ENCODE measurements around the gene EPAS1.

Gene EPAS1

DNA sequence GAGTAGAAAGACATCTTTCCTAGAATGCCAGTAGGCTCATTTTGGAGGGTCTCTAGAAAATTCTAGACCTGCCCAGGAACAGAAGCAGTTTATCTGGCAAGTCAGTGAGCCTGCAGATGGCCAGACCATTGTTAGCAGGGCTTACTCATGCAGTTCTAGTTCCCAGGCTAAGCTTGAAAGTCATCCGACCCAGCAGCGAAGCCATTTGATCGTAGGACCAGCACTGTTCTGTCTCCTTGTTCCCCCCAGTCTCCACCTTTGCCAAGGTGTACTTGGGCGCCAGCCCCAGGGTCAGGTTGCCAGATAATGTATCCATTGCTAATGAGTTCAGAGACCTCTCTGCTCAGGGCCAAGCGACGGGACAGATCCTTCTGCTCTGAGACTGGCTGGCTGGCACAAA, 70.1 kb downstream of the EPAS1 start:
- DNase-seq = no peak

DNA sequence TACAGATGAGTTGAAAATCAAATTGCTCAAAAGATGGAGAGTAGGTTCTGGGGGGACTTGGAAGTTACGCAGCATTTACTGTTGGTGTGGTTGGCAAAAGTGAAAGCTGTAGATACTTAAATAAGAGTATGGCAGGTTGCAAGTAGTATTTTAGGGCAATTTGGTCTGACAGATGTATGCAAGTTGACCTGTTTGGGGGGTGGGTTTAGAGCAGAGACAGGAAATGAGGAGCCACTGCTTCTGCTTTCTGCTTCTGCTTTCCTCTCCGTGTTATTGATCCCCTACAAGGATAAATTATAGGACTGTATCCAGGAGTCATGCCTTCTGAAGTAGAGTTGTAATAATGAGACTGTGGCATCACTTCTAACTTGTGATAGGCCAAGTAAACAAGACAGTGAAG, 71.2 kb downstream of the EPAS1 start:
- DNase-seq = no peak

GRCh38 chr2:46369783-46370182, 72.6 kb downstream of the EPAS1 start:
- no peak for DNase-seq

DNA sequence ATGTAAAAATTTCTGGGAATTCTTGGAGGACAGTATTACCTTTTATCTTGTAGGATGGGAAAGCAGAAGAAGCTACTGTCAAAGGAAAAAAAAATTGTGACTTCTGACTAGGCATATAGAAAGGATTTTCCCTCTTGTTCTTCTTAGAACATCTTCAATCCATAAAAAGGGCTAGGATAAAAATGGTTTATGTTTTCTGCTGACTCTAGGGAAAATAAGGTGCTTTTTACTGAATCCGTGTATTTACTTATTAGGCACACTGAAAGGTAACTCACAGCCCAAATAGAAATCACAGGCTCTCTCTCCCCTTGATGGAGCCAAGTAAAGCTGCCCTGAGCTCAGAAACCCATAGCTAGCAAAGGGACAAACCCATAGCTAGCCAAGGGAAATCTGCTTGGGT, 74.6 kb downstream of the EPAS1 start:
- no peak for DNase-seq

DNA sequence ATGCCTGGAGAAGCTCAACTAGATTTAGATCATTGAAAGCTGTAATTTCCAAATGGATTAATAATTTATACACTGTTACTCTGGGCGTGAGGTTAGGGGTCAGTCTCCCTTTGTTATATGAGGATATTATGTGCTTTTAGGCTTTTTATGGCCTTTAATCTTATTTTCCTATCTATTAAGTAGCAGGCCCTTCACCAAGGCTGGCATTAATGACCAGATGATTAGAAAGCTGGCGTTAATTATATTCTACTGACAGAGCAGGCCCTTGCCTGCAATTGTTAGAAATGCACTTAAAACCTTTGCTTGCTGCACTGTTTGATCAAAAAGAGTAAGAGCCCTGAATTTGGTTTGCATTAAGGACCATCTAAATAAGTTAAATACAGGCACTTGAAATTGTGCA, 75.3 kb downstream of the EPAS1 start:
- no peak for DNase-seq

- DNase-seq = no peak
Measured at GRCh38 chr2:46373238-46373637, 76.0 kb downstream of the EPAS1 start.

- DNase-seq = no peak
Measured at GRCh38 chr2:46375566-46376125, 78.4 kb downstream of the EPAS1 start.

GRCh38 chr2:46376586-46376985, 79.4 kb downstream of the EPAS1 start:
- no peak for DNase-seq

- no peak for DNase-seq
Measured at GRCh38 chr2:46377101-46377581, 79.9 kb downstream of the EPAS1 start.

- DNase-seq = no peak
Measured at GRCh38 chr2:46377666-46378560, 80.7 kb downstream of the EPAS1 start.

- DNase-seq = no peak
Measured at GRCh38 chr2:46378616-46379015, 81.4 kb downstream of the EPAS1 start.

- DNase-seq = no peak
Measured at GRCh38 chr2:46379213-46380037, 82.2 kb downstream of the EPAS1 start.

- no peak for DNase-seq
Measured at GRCh38 chr2:46380038-46380940, 83.1 kb downstream of the EPAS1 start.

DNA sequence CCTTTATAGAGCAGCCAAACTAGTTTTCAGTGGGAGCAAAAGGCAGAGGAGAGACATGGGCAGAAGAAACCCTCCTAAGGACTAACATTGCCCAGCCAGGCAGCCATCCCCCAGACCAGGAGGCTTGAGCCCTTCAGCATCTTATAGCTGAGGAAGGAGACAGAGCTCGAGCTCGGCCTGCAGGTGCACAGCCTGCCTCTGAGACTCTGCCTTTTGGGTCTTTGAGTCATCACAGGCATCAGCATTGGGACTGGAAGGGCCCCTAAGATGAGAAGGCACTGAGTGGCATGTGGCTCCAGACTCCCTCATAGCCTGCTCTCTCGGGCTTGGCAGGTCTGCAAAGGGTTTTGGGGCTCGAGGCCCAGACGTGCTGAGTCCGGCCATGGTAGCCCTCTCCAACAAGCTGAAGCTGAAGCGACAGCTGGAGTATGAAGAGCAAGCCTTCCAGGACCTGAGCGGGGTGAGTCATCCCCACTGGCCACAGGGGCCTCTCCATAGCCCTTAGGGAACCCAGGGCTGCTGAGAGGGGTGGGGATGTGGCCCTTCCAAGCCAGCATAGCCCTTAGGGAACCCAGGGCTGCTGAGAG, 84.1 kb downstream of the EPAS1 start:
- no peak for DNase-seq

DNA sequence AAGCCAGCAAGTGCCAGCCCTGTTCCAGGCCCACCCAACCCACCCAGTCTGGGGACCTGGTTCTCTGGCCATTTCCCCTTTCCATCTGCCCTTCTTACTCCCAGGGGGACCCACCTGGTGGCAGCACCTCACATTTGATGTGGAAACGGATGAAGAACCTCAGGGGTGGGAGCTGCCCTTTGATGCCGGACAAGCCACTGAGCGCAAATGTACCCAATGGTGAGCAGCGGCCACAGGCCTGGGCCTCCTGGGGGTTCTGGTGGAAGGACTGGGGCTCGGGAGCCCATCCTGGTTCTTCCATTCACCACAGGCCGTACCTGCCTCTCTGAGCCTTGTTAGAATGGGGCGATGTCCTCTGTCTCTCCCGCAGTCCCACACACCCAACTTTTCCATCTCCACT, 84.7 kb downstream of the EPAS1 start:
- no peak for DNase-seq

DNA sequence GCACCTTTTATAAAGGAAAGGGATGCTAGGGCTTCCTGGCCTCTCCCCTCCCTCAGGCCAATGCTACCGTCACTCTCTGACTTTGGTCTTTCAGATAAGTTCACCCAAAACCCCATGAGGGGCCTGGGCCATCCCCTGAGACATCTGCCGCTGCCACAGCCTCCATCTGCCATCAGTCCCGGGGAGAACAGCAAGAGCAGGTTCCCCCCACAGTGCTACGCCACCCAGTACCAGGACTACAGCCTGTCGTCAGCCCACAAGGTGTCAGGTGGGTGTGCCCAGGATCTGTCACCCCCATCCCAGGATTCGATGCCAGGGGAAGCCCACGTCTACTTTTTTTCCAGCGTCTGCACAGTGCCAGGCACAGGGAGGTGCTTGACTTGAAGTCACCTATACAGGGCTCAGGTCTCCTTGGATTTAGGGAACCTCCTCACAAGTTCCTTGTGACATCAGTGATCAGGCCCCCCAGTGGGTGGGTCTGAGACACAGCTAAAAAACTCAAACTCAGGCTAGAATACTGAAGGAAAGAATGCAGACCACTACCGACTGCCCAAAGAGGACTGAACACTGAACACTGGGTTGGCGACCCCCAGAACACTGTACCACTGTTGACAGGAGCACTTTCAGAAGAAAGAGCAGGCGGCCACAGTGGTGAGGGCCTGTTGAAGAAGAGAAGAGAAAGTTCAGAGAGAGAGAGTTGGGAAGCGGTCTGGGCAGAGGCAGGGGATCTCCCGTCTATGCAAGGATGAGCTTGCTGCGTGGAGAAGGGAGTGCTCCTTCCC, 85.3 kb downstream of the EPAS1 start:
- no peak for DNase-seq

GRCh38 chr2:46383113-46383395, 85.8 kb downstream of the EPAS1 start:
- DNase-seq = no peak

GRCh38 chr2:46383784-46384456, 86.7 kb downstream of the EPAS1 start:
- no peak for DNase-seq

GRCh38 chr2:46384457-46384815, 87.2 kb downstream of the EPAS1 start:
- DNase-seq = no peak

- DNase-seq = no peak
Measured at GRCh38 chr2:46385786-46386577, 88.8 kb downstream of the EPAS1 start.

Measured in activated CD8-positive, alpha-beta memory T cell treated with anti-CD3 and anti-CD28 coated beads, Interleukin-2, amount 50 U/mL, for 4 hours (primary cell).